HG03159 (cell line): ENCODE results near the gene TMEM132A.
"Not testable (repeated sequence)": the region's sequence is repeated elsewhere in the genome, so short reads cannot be mapped to it uniquely, and the experiment has no call there.

Source experiments
- ATAC-seq: cut with Tn5 transposase; IDR thresholded peaks from one replicate; pipeline ENCODE4 v1.9.1; 2021; ENCODE audit warnings: mild to moderate bottlenecking, moderate library complexity; ENCODE audit not compliant: unreplicated experiment

TMEM132A gene

DNA sequence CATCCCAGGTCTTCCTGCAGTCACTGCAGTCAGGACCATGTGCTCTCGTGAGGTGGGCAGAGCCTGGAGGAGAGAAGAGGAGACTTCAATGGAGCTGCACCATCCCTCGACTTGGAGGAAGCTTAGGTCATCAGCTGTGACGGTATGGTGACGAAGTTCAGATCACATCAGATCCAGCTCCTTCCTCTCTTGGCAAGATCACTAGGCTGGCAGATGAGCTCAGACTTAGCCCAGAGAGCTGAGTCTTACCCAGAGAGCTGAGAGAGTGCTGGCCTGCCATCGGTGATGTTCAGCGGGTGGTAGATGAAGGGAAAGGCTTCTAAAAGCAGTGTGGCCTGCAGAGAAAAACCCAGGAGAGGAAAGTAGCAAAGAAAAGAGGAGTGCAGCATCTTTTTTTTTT lies 29.5 kb downstream of the TMEM132A start:
- no peak for ATAC-seq

DNA sequence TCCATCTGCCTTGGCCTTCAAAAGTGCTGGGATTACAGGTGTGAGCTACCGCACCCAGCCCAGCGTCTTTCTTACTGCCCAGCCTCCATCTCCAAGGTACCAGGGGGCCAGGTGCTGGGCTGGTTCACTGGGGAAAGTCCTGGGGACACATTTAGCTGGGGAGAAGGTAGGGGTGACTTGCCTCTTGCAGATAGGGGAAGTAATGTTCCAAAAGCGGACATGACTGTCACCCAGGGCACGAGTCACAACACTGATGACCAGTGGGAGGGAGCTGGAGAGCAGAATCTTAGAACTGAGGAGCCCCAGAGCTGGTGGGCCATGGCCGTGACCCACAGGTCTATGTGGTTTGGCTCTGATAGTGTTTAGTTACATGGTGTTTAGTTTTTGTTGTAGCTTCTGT lies 30.2 kb downstream of the TMEM132A start:
- ATAC-seq: peak; percentile 26

DNA sequence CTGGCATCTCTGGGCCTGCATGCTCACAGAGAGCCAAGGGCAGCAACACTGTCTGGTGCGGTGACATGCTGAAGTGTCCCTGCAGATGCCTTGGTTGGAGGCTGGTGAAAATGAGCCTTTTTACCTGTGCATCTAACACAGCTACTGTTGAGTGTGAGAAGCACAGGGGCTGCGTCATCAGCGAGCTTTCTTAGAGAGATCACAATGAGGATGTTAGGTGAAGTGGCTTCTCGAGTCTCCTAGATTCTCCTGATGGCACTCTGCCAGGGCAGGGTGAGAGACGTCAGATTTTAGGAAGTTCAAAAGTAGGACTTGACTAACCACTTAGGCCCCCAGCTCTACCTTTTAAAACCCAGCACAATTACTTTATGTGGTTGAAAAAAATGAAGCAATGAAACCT lies 31.3 kb downstream of the TMEM132A start:
- no peak for ATAC-seq

DNA sequence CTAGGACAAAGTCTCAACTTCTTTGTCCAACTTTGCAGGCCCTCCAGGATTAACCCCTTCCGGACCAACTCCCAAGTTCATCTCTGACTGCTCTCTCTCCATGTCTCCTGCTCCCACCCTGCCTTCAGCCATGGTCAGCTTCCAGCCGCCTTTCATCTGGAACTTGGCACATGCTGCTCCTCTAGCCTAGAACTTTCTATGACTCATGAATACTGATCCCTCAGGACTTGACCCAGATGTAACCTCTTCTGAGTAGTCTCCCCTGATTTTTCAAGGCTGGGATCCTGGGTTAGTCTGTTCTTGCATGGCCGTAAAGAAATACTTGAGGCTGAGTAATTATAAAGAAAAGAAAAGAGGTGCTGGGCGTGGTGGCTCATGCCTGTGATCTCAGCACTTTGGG lies 32.9 kb downstream of the TMEM132A start:
- no peak for ATAC-seq

DNA sequence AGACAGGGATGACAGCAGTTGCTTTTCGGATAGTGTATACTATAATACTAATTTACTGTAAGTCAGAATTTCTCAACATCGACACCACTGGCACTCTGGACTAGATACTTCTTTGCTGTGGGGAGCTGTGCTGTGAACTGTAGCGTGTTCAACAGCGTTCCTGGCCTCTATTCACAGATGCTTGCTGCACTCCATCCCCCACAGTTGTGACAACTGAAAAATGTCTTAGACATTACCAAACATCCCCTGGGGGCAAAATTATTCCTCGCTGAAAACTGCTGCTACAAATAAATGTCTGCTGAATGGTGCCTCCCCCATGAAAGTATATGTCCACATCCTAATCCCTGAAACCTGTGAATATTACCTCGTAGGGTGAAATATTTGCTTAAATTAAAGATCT lies 35.2 kb downstream of the TMEM132A start:
- no peak for ATAC-seq

DNA sequence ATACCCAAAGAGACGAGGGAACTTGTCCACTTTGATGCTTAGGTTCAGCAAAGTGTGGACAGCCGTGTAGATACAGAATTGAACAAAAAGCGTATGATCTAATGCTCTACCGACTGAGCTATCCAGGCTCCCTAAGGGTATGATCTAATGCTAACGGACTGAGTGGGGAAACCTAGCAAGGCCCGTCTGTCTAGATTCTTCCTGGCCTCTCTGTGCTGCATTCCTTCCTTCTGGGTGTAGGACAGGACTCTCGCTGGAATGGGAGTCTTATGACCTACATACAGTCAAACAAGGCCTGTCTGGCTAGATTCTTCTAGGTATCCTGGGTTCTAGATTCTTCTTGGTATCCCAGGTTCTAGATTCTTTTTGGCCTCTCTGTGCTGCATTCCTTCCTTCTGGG lies 36.1 kb downstream of the TMEM132A start:
- no peak for ATAC-seq

DNA sequence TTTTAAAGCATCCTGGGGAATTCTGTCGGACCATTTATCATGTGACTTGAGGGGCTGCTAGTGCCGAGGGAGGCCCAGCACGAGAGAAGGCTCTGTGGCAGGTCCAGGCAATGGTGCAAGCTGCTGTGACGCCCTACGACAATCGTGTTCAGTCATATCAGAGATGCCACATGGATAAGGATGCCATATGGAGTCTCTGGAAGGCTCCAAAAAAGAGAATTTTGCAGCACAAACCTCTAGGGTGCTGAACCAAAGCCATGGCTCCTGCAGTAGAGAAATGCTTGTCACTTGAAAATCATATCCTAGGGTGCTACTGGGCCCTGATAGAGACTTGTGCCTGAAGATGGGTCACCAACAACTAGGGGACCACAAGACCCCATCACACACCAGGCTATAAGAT lies 40.5 kb downstream of the TMEM132A start:
- no peak for ATAC-seq

DNA sequence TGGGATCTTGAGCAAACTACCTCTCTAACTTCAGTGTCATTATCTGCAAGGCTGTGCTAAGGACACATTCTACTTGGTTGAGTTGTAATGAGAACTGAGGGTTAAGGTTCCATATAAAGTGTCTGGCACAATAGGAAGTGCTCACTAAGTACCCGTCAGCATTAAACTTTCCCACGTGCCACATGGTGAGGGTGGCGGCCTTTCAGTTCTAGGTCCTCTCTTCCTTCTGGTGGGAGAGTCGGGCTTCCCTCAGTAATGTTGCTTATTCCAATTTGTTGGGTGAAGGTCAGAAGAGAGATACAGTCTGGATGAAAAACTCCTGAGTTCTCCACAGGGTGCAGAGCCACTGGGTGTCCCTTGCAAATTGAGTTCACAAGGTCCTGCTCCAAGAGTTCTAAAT lies 42.6 kb downstream of the TMEM132A start:
- no peak for ATAC-seq

DNA sequence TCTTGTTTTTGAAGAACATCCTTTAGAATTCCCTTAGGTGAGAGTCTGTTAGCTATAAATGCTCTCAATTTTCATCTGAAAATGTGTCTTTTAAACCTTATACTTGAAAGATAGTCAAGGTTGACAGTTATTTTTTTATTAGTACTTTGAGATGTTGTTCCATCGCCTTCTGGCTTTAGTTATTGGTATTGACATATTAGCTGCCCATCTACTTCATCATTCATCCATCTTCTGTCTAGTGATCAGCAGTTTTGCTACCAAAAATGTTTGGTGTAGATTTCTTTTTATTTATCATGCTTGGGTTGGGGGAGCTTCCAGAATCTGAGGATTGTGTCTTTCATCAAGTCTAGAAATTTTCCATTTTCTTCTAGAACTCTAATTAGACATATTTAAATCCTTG lies 44.0 kb downstream of the TMEM132A start:
- no peak for ATAC-seq

DNA sequence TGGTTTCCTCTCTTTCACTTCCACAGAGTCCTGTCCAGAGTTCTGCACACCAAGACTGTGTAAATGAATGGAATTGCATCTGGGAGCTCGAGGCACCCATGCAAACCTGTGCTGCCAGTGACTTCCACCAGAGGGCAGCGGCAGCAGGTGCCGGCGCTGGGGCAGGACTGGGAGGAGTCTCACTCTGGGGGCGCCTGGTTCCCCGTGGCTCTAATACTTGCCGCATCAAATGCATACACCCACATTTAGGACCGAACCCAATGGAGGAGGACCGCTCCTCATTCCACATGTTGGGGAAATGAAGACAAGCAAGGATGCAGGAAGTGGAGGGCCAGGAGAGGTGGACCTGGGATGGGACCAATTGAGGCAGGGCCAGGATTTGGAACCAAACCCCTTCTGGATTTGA lies 46.1 kb downstream of the TMEM132A start:
- no peak for ATAC-seq

DNA sequence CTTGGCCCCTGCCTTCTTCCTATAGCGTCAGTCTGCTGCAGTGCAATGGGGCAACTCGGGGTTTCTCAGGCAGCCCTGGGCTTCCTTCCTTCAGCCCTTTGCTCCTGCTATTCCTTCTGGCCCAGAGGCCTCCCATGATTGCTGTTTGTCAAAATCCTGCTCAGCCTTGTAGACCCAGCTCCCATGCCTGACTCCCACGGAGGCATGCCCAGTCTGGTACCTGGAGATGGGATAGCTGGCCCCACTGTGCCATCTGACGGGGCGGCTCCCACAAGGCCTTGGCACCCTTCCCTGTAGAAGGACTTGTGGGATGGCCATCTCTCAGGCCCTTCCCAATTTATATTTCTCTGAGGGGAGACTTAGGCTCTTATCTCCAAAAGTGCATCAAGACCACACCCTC lies 46.6 kb downstream of the TMEM132A start:
- no peak for ATAC-seq

DNA sequence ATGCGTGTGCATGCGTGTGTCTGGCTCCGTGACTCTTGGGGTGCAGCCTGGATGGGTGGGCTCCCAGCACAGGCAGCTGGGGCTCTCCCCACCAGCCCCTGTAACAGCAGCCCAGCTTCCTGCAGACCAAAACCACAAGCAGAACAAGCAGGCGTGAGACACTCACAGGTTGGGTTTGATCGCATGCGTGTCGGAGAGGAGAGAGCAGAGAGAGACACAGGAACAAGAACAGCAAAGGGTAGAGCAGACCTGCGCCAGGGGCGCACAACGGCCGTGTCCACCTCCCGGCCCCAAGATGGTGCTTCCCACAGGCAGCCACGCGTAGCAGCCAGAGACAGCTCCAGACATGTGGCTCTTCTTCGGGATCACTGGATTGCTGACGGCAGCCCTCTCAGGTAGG lies 47.3 kb downstream of the TMEM132A start, which contains the start of gene CD6:
CD6 (plus strand) TSS at position 161 of the 400 bp plus-strand sequence; CDS start at position 347, 186 bp downstream.
- no peak for ATAC-seq

DNA sequence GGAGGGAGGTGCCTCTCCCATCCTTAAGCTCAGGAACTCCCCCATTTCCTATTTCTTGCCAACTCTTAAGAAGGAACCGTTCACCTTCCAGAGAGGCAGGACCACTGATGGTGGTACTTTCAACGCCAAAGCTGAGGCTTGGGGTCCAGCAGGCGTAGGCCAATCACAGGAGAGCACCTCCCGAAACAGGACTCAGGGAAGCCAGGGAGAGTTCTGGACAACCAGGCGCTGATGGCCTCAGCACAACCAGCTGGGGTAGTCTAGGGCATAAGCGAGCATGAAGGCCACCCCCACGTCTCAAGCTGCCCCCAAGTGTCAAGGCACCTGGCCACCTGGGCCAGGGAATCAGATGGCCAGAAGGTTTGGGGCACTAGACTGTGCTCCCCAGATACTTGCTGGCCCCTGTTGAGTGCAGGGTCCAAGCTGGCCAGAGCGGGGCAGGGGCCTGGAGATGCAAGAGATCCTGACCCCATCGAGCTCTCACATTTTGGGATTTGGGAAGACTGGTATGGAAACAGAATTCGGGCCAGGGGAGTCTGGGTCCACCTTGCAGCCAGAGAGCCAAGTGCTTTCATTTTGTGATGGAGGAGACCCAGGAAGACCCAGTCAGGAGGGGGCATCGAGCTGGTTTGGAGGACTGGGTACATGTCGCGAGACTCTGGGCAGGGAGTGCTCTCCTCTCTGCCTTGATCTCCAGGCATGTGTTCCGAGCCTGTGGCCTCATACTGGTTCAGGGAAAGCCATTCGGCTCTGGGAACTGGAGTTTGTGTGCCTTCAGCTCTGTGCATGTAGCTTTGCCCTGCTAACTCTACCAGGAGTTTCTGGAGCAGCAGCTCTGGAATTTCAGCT lies 48.1 kb downstream of the TMEM132A start:
- ATAC-seq: no peak

DNA sequence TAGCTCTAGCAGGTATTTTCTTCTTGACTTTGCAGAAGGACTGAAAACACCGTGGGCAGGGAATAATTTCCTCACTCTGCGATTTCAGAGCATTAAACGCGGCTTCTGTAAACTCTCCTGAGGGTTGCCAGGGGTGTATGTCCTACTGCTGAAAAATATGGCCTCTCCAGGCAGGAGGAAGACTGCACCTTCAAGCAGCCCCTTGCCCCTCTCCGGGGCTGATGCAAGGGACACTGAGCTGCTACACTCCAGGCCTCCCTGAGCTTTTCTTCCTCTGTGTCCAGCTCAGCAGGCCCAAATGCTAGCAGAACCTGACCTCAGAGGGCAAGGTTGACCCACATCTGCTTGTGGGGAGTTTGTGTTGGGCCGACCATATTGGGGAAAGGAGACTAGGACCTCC lies 49.4 kb downstream of the TMEM132A start:
- no peak for ATAC-seq

DNA sequence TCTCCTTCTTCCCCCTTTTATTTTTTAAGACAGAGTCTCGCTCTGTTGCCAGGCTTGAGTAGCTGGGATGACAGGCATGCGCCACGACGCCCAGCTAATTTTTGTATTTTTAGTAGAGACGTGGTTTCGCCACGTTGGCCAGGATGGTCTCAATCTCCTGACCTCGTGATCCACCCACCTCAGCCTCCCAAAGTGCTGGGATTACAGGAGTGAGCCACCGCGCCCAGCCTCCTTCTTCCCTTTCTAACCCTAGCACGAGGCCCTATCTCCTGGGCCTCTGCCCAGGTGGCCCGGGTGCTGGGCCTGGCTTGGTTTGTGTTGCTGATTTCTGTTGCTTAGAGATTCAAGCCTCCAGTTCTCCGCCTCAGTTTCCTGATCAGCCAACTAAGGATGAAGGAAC lies 50.1 kb downstream of the TMEM132A start:
- ATAC-seq: not testable (repeated sequence)

DNA sequence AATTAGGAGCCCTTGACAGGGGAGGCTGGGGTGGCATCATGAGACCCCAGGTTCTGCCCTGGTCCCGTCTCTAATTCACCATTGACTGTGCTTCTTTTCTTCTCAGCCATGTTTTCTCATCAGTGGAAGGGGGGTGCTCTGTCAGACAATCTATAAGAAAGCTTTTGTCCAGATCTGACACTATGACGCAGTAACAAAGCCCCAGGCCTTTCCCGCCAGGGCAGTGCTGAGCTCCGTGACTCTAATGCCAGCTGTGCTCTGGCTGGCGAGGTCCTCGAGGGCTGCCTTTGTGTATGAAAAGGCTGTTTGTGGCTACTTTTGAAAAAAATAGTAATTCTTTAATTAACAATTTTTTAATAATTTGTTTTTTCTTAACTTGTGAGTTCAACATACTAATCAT lies 50.5 kb downstream of the TMEM132A start:
- no peak for ATAC-seq

DNA sequence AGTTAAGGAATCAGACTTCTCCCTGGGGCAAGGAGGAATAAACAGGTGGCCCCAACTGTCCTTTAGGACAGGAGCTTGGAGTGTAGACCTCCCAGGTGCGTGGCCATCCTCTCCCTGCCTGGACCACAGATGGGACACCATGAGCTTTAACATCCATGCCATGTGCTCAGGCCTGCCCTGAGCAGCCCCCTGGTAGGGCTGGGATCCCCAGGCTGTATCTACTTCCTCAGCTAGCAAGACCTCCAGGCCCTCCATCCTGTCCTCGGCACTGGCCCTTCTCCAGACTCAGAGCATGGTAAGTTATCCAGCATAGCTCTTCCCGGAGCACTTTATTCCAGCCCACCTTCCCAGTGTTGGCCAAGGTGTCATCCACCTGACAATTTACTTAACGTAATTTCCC lies 53.0 kb downstream of the TMEM132A start:
- no peak for ATAC-seq

DNA sequence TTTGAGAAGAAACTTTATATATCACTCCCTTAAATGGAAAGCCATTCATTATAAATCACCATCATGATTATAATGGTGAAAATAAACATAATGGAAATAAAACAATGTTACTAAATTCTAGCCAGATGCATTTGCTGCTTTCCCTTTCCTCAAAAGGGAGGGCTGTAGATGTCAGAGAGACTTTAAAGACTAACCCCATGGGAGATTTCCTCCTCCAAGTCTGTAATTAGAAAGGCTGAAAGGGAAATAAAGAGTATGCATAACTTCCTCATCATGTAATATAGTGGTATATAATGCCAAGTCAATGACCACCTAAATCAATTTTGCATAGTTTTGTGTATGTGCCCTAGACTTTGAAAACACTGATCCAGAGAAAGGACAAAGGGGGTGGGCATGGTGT lies 53.6 kb downstream of the TMEM132A start:
- no peak for ATAC-seq

DNA sequence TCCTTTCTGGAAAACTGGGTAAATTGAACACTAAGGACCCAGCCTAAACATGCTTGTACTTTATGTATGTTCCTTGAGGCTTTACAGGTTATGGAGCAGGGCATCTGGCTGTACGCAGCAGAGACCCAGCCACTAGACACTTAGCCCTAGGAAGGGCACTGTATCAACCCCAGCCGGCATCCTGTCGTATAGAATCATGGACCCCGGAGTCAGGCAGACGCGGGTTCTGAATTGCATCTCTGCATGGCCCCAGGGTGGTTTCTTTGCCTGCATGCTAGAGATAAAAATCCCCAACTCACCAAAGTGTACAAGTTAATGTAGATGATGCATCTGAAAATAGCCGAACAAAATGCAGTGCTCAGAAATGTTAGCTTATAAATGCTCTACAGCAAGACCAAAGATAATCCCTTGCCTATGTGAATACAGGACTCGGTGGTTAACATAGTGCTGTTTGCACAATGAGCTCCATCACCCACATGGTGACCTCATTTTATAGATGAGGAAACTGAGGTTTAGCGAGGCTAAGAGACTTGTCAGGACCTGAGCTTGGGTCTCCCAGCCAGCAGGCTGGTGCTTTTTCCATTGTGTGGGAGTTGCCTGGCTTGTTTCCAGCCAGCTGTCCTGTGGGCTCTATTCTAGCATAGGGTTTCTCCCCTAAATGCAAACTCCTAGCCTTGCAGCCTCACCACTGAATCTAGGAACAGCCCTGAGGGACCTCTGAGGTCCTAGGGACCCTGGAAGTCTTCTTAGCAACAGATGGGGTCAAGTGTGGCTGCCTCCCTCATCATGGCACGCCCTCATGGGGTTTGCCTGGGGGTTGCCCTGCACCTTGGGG lies 54.5 kb downstream of the TMEM132A start:
- no peak for ATAC-seq

DNA sequence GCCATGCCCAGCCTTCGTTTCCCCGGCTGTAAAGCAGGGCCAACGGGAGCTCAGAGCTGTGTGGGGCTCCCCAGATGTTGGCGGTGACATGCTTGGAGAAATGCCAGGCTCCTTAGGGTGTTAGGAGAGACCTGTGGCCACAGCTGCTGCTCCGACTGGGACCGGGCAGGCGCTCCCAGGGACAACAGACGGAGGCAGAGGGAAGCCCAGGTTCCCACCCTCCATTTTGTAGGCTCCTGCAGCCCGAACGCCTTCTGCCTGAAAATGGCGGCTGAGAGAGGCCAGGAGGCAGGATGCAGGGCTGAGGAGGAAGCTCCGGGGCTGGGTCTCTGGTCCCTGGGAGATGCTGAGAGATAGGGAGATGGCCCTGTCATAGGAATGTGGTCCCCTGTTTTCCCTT lies 57.3 kb downstream of the TMEM132A start:
- ATAC-seq: no peak

DNA sequence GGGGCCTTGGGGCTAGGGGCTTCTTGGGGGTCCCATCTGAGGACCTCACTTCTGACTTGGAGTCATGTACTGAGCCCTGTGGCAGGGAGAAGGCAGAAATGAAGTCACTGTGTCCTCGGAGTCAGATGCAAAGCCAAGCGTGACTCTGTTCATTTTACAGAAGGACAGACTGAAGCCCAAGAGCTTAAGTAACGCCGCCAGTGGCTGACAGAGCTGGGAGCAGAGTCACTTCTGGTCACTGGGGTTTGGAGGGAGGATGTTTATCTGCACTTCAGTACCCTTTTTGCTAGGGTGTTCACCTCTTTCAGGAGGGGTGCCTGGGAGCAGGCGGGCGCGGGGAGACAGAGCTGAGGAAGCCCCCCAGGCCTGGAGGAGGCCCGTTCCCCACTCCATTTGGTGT lies 57.9 kb downstream of the TMEM132A start:
- no peak for ATAC-seq

DNA sequence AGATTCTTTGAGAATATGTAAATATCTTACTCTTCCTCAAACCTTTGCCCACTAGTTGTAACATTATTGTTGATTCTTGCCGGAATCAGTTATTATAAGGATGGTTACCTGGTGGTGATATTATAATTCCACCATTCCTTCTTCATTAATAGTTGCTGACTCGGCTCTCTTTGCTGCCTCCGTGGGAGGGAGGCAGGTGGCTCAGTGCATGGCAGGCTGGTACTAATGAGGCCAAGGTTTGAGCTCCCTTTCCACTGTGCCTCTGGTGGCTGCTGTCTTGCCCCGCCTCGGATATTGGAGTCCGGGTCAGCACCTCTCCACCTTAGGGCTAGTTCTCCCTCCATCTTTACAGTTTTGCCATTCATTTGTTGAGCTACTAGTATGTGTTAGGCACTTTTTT lies 59.9 kb downstream of the TMEM132A start:
- no peak for ATAC-seq
